NCI-H146 treated with DMSO at 0.1 percent for 48 hours (cell line): ENCODE measurements around the gene KIF4A.
A peak's percentile ranks its signal among the peaks of the same experiment; 100 is the strongest.
"Not testable (repeated sequence)": the region's sequence is repeated elsewhere in the genome, so short reads cannot be mapped to it uniquely, and the experiment has no call there.

Experiments used
- DNase-seq: peaks from one replicate; lab custom pipeline; 2025; ENCODE audit not compliant: unreplicated experiment; lab: John Stamatoyannopoulos, UW

The KIF4A gene

DNA sequence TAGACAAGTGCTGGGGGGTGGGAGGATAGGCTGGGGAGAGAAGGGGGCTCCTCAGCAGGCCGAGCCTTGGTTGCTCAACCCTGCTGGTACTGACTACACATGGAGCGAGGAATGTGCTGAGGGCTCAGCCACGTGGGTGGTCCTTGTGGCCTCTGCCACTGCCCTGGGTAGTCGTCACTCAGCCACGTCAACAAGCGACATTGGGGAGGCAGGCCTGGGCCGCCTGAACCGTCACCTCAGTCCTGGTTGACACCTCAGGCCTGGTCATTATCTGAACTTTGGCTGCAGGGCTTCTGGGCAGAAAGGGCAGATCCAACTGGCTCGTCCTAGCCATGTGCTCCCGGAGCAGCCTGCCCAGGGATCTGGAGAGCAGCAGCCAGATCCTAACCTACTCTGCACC lies 70.5 kb downstream of the KIF4A start:
- no peak for DNase-seq

DNA sequence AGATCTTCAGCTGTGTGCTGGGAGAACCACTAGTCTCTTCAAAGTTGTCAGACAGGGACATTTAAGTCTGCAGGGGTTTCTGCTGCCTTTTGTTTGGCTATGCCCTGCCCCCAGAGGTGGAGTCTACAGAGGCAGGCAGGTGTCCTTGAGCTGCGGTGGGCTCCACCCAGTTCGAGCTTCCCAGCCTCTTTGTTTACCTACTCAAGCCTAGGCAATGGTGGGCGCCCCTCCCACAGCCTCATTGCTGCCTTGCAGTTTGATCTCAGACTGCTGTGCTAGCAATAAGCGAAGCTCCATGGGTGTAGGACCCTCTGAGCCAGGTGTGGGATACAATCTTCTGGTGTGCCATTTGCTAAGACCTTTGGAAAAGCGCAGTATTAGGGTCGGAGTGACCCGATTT lies 78.8 kb downstream of the KIF4A start:
- not testable (repeated sequence) for DNase-seq

DNA sequence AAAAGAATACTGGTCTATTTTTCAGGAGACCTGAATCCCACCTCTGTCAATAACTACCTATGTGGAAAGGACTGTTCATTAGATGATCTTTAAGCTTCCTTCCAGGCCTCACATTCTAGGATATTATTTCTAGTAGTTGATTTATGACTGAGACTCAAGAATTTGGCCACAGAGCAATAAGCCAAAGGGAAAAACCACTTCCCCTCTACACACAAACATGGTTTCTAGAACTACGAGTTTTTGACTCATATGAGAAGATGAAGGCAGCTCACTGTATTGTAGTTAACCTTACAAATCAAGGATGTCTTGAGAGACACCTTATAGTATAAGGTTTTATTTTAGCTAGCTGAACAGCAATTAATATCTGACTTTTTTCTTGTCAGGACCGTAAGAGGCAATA lies 96.3 kb downstream of the KIF4A start:
- DNase-seq: no peak

DNA sequence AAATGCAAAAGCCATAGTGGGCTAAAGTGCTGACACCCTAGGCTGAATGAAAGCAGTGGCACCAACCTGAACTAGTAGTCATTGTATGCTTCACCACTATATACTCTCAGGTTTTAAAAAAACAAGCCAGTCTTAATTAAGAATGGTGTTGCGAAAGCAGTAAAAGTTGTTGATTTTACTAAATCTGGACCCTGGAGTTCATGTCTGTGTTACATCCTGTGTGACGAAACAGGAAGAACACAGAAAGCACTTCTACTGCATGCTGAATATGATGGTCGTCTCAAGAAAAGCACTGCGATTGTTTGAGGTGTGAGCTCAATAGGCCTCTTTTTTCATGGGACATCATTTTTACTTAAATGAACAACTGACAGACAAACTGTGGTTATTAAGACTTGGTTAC lies 109.0 kb downstream of the KIF4A start:
- no peak for DNase-seq

DNA sequence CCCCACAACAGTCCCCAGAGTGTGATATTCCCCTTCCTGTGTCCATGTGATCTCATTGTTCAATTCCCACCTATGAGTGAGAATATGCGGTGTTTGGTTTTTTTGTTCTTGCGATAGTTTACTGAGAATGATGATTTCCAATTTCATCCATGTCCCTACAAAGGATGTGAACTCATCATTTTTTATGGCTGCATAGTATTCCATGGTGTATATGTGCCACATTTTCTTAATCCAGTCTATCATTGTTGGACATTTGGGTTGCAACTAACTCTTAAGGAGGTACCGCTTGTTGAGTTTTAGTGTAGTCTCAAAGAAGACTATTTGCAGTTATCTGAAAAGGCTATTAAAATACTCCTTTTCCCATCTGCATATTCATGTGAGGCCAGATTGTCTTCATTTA lies 110.3 kb downstream of the KIF4A start:
- DNase-seq: not testable (repeated sequence)

DNA sequence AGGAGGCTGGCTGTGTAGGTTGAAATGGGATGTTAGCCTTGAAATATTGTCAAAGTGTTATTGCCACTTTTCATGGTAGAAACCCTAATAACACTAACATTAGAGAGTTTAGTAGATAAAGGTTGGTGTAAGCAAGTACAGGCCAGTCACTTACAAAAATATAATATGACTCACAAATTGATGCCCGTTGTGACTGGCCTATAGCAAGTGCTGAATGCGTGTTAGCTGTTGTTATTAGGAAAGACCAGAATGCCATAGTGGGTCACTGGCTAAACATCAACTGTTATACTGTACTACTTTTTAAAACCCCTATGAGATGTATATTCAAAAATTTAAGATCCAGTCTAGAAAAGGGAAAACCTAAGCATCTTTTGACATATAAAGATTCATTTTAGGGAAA lies 112.8 kb downstream of the KIF4A start:
- no peak for DNase-seq

DNA sequence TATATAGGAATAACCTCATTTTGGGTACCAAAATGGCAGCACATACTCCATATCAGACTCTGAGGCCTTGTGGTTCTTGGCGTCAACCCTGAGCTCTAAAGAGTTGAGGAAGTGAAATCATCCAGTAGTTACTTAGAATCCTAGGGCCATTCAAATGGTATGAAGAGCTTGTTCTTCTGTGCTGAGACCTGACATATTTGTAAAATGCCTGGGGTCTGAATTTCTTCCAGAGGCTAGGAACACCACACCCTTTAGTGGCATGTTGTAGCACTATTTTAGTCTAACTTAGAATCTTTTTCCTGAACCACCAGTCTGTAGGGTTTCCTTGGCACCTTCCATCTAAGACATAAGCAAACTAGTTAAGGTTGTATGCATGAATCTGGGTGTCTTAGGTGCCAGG lies 115.1 kb downstream of the KIF4A start:
- no peak for DNase-seq

DNA sequence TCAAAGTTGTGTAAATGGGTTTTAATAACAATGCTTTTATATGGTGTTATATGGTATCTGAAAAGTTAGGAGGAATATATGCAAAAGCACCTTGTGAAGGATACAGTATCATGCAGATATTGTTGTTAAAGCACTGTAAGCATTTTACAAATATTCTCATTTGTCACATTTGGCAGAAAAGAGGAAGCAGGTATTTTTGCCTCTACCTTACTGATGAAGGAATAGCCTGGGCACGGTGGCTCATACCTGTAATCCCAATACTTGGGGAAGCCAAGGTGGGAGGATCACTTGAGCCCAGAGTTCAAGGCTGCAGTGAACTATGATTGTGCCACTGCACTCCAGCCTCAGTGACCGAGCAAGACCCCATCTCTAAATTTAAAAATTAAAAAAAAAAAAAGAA lies 121.0 kb downstream of the KIF4A start:
- no peak for DNase-seq

DNA sequence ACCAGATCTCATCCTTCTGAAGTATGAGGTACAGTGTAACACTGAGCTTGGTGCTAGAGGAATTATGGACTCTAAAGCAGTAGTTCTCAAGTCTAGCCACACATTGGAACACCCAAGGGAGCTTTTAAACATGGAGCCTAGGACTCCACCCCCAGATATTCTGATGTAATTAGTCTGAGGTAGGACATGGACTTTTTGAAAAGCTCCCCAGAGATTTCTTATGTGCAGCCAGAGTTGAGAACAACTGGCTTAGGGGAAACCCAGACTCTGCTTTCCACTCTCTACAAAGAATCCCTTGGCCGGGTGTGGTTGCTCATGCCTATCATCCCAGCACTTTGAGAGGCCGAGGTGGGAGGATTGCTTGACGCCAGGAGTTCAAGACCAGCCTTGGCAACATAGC lies 121.6 kb downstream of the KIF4A start:
- DNase-seq: no peak

DNA sequence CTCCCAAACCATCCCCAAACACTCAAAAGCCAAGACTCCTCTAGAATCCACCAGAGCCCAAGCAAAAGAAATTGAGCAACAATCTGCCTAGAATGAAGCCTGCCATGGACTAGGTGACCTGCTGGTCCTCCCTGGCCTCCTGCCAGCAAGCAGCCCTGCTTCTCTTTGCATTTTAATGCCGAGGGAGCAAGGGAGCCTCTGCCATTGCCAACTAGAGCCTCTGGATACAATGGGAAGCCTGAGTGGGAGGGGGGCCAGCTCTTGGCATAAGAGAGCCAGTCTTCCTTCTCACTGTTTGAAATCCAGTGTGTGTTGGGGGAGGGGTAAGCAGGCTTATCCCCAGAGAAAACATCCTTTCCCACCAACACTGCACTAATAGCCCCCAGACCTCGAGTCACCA lies 131.7 kb downstream of the KIF4A start:
- DNase-seq: no peak

DNA sequence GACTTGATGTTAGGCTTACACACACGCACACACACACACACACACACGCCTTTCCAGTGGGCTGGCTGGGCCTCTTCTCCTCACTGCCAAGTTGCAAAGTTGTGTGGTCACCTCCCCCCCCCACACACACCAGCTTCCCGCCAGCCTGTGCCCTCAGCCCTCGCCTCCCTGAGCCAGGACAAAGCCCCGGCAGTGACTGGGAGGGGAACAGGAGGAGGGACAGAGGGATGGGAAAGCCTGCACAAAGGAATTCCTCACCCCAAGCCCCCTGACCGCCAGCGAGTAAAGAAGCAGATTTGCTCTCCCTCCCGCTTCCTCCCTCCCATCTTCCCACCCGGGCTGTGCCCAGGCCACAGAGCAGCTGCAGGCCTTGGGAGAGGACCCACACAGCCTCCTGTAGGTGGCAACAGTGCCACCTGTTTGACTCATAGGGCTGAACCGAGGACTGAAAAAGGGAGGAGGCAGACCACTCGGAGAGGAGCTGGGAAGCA lies 133.0 kb downstream of the KIF4A start, which contains the start of gene GDPD2:
GDPD2 (plus strand) TSS at position 464 of the 491 bp plus-strand sequence. CDS start 1,671 bp downstream, outside the sequence.
- no peak for DNase-seq

DNA sequence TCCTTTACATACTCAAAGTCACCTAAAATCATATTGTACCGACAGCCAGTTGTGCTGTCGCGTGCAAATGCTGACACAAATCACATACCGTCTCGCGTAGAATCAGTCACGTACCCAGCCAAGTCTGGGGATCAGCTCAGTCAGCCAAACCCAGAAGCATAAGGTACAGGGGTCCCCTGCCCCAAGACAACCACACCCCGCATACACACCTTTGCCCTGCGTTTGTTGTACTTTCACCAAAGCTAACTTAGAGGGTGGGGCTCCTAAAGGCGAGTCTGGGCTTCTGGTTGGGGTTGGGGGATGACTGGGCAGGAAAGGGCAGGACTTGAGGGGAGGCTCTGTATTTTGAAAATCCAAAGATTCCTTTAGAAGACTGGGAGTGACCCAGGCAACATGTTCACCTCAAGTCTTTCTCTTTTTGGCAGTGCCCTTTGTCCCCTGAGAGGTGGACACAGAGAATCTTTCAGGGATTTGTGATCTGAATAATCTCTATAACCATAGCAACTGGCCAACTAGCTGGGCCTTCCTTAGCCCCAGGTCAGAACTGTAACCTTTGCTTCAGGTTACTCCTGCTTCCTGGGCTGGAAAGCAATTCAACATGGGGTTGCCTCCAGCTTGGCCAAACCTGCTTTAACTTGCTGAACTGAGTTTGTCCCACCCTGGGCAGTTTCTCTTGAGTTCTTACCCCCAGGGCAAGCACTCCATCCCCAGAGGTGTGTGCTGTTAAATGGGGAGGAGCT lies 134.2 kb downstream of the KIF4A start:
- DNase-seq: no peak

DNA sequence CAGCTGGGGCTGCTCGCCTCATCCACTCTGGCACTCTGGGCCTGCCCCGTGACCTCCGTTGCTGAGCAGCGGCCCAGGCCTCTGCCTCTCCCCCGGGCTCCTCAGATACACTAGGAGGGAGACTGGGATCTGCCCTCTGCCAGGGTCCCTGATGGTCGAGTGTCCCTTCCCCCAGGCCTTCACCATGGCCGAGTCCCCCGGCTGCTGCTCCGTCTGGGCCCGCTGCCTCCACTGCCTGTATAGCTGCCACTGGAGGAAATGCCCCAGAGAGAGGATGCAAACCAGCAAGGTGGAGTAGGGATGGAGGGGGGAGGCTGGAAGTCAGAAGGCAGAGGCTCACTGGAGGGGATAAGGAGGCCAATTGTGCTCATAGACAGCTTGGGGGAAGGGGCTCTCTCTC lies 134.9 kb downstream of the KIF4A start:
- no peak for DNase-seq

DNA sequence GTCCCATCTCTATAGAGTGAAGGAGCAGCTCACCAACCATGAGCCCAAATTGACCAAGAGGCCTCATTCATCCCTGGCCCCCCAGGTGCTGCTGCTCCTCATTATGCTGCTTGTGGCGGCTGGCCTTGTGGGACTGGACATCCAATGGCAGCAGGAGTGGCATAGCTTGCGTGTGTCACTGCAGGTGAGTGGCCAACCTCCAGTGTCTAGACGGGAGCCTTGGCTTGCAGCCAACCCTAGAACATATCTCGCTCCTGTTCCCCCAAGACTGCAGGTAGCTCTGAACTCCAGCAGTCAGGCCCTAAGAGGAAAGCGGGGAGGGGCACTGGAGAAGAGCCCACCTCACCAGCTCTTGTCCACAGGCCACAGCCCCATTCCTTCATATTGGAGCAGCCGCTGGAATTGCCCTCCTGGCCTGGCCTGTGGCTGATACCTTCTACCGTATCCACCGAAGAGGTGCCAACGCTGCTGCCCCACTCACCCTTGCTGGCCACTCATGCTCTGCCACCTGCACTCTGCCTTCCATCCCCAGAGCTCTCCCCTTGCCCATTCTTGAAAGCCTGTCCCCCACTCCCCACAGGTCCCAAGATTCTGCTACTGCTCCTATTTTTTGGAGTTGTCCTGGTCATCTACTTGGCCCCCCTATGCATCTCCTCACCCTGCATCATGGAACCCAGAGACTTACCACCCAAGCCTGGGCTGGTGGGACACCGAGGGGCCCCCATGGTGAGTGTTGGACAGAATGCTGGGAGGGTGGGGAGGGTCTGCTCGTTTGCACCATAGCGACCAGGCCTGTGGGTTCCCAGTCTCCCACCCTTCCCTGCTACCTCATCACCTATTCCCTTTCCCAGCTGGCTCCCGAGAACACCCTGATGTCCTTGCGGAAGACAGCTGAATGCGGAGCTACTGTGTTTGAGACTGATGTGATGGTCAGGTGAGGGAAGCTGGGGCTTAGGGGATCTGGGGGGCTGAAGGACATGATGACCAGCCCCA lies 136.7 kb downstream of the KIF4A start:
- DNase-seq: no peak

DNA sequence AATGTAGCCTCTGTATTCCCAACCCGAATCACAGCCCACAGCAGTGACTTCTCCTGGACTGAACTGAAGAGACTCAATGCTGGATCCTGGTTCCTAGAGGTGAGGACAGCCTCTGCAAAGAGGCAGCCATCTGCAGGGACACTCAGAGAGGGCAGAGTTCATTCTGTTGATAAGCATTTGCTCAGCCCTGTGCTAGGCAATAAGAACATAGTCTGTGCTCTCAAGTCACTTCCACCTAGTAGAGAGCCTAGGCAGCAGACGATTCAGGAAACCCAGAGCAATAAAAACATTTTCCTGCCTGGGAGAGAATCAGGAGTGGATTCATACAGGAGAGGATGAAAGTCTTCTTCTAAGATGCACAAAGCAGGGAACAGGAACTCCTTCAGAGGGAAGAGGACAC lies 137.5 kb downstream of the KIF4A start:
- DNase-seq: no peak

DNA sequence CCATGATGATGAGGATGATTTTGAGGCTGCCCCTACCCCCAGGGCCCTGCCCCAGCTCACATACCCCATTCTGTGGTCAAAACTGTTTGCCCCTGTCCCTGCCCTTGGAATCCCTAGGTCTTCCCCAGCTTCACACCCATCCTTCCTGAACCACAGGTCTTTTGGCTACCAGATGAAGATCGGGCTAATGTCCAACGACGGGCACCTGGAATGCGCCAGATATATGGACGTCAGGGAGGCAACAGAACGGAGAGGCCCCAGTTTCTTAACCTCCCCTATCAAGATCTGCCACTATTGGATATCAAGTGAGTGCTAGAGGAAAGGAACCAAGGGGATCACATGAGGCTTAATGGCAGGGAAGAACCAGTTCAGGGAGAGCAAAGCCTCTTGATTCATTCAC lies 139.9 kb downstream of the KIF4A start:
- DNase-seq: no peak

DNA sequence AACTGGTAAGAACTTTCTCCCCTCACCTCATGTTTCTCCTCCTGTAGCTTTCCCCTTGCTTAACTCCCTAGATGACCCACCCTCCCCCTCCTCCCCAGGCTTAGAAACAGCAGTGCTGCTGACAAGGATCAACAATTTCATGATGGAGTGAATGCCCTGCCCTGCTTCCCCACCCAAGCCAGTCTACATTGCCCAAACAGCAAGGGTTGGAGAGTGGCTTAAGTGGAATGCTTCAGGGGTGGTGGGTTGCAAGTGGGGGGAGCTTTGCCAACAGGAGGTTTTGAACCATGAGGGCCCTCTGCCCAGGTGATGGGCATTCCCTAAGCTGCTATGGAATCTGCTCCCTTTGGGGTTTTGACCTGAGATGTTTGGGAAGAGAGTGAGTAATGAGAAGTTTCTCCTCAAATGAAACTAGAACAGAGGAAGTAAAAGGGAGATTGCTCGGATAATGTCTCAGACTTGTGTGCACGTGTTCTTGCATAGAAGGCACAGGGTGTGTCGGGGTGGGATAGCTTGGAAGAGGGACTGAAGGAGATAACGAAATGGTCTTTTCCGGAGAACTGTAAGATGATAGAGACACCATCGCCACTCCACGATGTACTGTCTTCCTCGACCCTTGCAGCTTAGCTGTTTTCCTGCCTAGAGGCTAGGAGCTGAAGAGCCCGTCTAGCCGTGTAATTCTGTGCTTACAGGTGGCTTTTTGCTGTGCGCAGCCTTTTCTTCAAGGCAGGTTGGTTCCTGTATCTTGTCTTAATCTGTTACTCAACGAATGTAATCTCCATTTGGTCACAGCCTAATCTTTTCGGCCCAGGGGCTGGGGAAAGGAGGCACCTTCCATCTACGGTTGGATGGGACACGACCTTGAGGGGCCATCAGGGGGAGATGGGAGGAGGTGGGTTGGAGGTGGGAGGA lies 143.3 kb downstream of the KIF4A start:
- DNase-seq: peak; percentile 31

DNA sequence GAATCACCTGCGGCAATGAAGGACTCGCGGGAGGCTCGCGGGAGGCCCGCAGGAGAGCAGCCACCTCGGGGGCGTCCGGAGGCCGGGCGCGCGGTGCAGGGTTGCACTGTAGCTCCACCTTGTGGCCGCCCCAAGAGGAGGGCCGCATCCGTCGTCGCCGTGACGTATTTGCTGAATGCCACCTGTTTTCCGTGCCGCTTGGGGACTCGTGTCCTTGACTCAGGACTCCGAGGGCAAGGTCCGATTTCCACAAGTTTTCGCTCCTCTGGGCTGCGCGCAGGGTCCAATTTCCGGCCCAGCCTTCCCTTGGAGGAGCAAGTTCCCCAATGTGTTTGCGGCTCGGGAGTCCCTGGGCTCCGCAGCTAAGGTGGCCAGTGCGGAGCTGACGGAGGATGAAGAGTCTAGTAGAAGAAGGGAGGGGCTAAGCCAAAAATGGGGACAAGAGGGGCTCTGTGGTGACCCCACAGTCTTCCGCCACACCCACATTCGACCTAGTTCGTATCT lies 144.0 kb downstream of the KIF4A start:
- DNase-seq: peak; percentile 45

DNA sequence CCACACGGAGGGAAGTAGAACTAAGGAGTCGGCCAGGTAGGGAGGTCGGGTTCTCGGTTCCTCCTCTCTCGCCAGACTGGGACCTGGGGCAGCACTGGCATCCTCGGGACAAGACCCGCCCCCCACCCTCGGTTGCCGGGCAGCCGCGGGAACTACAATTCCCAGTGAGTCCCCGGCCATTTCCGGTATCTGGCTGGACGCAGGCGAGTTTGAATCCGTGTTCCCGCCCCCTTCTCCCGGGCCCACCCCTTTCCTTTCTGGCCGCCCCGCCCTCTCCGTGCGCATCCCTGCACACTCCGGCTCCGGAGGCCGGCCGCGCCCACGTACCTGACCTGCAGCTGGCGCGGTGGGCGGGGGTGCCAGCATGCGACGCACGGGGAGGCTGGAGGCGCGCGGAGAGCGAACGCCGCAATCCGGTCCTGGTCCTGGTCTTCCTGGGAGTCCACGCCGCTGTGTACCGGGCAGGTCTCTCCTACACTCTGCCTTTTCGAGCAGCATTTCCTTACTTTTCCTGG lies 144.5 kb downstream of the KIF4A start:
- DNase-seq: peak; percentile 74

DNA sequence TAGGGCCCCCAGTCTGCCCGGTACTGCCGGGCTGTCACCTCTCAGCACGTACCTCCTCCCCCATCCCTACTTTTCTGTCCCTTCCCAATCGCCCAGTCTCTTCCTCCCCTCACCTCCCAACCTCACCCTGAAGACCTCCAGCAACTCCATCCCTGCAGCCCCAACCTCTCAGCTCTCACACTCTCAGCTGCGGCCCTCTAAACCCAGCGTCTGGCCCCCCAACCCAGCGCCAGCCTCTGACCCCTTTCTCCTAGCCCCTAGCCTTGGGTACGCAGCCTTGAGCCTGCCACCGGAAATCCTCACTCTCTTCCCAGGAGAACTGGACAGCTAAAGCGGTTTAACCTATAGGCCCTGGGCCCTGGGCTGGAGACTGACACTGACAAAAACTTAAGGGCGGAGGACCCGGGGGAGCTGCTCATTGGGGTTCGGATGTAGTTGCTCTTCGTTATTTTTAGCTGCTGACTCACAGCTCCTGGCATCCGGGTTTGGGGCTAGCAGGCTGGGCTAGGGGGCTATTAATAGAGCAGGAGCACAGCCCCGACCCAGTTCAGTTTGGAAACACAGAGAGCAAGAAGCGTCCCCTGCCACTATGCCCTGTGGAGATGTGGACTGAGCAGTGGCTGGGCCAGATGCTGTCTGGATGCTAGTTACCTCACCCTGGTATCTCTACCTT lies 145.1 kb downstream of the KIF4A start:
- no peak for DNase-seq
